ENCODE measurements around the gene ANTXR2.

ANTXR2 gene

DNA sequence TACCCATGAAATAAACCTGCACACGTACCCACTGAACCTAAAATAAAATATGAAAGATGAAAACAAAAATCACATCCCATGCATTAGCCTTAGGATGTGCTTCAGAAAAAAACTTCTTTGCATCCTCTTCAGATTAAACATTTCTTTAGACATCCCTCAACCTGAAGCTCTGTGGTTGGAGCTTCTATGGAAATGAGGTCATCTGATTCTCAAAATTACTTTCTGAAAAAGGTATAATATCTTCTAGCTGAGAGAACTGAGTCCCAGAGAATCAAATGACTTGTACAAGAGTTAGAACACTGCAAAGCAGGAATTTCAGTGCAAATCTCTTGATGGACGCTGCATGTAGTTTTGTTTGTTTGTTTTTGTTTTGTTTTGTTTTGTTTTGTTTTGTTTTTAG lies 19.1 kb upstream of the ANTXR2 start:
- DNase-seq (ENCODE audit: low spot score): no peak

DNA sequence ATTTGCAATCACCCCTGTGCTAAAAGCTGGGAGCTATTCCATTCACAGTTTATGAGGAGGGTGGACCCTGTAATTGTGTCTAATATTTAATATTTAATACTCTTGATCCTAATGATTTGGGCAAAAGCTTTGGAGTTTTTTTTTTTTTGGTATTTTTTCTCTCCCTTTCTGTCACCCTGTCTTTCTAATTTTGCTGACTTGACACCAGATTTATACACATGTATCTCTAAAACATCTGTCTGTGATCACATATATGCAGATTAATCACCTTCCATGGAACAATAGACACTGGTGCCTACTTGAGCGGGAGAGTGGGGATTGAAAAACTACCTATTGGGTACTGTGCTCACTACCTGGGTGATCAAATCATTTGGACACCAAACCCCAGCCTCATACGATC lies 18.7 kb upstream of the ANTXR2 start:
- no peak for DNase-seq (ENCODE audit: low spot score)

DNA sequence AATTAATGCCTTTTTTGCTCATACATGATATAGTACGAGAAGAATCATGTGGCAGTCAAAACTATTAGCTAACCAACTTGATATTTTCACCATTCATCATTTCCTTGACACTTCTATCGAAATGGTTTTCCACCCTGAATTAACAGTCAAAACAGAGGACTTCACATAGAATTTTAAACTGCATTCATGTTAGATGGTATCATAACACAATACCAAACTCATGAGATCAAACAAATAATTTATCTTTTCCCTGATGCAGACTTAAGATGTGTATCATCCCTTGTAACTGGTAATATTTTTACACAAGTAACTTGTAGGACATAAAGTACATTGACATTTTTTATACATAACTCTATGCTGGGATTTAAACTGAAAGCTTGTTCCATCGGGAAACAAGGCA lies 18.2 kb upstream of the ANTXR2 start:
- DNase-seq (ENCODE audit: low spot score): no peak

DNA sequence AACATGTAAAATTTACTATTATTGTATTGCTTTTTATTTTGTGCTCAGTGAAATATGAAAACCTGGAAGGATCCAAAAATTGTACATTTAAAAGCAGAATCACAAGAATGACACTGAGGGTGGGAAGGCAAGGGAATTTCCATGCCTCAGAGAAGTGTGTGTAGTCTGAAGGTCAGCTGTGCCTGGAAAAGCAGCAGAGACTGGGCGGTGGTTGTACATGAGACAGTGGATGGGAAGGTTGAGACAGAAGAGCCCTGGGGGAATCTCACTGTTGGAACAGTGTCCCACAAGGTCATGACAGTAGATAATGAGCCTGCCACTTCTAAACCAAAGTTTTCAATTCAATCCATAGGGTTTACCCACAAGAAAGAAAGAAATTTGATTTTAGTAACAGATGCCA lies 17.1 kb upstream of the ANTXR2 start:
- DNase-seq (ENCODE audit: low spot score): no peak

DNA sequence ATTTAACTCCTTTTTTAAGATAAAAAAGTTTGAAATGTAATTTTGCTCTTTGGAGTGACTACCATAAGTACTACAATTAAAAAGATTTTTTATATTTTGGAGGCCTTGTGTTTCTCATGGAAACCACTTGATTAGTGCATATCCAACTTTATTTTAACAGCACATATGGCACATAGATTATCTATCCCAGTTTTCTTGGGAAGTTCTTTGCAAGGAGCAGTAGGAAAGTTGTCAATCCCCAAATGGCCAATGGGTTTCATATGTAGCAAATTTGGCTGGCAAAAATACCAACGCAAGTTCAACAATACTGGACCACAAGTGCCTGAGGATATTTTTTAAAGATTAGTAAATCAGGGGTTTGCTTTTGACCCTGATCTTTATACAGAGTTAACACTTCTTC lies 15.4 kb upstream of the ANTXR2 start:
- DNase-seq (ENCODE audit: low spot score): no peak

DNA sequence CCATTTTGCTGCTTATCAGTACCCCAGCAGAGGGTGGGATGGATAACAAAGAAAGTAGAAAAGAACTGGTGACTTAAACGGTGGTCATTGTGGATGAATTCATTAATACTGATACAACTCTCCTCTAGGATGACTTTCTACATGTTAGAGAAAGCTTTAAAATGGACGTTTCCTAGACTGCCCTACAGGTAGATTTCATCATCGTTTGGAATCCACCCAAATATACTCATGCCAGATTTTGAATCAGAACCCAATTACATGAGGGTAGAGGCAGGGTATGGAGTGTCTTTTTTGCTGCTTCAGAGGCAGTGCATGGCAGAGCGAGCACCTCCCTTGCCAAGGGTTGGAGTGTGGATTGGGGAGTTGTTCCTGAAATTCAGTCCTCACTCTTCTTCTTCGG lies 13.3 kb upstream of the ANTXR2 start:
- DNase-seq (ENCODE audit: low spot score): no peak

DNA sequence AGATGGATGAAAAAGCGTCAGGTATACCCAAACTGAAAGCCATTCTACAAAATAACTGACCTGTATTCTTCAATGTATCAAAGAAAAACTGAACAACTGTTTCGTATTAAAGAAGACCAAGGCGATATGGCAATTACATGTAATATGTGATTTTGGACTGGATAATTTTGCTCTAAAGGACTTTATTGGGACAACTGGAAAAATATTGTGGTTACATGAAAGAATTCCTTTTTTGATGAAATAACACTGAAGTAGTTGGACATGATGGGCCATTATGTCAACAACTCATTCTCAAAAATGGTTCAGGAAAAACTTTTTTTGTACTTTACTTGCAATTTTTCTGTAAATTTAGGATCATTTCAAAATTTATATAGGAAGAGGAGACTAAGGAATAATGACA lies 12.1 kb upstream of the ANTXR2 start:
- DNase-seq (ENCODE audit: low spot score): no peak

DNA sequence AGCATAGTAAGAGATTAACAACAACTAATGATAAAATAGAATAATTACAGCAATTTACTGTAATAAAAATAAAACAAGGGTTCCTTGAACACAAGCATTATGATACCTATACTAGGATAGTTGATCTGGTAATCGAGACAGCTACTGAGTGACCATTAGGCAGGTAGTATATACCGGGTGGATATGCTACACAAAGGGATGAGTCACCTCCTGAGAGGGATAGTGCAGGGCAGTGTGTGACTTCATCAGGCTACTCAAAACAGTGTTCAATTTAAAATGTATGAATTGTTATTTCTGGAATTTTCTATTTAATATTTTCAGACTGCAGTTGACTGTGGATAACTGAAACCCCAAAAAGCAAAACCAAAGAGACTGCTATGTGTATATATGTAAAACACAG lies 9.7 kb upstream of the ANTXR2 start:
- no peak for DNase-seq (ENCODE audit: low spot score)

DNA sequence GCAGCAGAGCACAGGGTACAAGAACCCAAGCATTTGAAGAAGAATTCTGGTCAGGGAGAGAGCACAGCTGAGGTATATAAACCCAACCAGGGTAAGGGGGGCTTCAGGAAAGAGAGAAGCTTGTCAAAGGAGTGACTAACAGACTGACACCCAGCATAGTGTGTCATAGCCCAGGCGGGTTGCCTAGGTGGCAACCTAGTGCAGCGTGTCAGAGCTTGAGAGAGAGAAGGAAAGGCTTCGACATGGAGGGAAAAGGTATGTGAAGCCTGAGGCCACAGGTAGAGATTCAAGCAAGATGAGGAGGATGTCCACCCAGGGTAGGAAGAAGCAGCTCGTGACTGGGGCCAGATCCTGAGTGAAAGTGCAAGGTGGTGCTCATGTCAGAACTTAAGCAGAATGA lies 8.5 kb upstream of the ANTXR2 start:
- no peak for DNase-seq (ENCODE audit: low spot score)

DNA sequence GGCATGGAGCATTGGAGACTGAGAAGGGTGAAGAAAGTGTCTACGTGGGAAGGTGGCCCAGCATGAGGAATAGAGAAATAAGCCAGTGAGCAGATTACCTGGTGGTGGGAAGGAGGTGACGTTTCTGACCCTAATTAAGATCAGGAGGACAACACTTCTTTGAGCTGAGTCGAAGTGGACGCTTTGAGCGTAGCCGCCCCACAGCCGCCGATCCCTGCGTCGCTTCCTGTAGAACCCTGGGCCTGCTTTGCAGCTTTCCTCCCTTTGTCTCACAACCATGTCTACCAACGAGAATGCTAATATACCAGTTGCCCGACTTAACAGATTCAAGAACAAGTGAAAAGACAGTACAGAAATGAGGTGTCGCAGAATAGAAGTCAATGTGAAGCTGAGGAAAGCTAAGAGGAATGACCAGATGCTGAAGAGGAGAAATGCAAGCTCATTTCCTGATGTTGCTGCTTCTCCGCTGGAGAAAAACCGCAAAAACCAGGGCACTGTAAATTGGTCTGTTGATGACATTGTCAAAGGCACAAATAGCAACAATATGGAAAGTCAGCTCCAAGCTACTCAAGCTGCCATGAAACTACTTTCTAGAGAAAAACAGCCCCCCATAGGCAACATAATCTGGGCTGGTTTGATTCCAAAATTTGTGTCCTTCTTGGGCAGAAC lies 6.4 kb upstream of the ANTXR2 start:
- DNase-seq (ENCODE audit: low spot score): no peak

DNA sequence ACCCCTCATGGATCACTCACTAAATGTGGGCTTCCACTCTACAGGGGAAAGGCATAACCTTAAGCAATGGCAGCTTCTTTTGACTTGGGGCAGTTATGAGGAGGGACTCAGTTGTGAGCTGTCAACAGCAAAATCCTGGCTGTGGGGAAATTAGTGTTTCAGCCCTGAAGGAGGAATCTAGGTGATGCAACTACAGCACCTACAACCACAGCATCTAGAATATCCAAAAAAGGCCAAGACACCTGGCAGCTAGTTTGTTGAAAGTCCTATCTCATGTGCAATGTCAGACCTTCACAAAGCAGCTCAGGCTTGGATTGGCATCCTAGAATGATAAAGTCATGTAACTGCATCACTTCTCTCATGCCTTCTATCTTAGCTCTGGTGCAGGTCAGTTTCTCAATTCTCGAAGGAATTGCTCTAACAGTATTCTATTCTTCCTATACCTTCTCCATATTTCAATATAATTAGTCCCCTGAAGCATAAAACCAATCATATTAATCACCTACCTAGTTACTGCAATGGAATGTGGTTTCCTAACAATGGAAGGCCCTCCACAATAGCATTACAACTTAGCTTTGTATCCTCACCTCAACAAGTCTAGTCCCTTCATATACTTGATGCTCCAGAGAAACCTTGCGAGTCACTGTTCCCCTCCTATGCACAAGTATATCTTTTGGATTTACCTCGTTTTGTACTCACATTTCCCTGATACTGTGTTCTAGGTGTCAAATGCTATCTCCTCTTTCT lies 5.5 kb upstream of the ANTXR2 start:
- DNase-seq (ENCODE audit: low spot score): no peak

DNA sequence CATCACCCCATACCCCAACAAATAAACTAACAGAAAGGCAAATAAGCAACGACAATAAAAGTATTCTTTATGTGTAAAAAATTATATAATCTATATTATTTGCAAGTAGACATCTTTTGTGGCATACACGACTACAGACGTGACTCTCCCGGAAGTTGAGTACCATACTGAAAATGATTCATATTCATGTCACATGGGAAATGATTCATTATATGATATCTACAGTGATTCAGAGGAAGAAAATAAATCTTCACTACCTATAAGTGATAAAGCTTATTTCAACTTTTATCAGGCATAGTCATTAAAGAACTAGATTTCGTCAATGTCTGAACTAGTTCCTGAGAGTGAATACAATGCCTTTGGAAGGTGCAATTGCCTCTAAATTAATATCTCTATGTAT lies 4.6 kb upstream of the ANTXR2 start:
- no peak for DNase-seq (ENCODE audit: low spot score)

DNA sequence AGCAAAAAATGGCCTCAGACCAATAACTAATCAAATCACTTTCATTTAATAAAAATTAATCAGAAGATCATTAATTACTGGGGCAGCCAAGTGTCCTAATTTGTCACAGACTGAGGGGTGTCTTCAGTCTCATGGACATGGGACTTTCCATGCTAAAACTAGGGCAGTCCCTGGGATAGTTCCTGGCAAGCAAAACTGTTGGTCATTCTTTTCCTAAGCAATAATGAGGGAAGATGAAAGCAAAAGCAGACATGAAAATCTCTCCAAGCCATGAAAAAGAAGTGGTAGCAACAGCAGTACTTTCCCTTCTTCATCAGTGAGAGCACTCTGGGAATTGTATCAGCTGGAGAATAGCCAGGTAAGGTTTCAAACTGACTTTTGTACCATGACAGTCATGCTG lies 3.7 kb upstream of the ANTXR2 start:
- no peak for DNase-seq (ENCODE audit: low spot score)

DNA sequence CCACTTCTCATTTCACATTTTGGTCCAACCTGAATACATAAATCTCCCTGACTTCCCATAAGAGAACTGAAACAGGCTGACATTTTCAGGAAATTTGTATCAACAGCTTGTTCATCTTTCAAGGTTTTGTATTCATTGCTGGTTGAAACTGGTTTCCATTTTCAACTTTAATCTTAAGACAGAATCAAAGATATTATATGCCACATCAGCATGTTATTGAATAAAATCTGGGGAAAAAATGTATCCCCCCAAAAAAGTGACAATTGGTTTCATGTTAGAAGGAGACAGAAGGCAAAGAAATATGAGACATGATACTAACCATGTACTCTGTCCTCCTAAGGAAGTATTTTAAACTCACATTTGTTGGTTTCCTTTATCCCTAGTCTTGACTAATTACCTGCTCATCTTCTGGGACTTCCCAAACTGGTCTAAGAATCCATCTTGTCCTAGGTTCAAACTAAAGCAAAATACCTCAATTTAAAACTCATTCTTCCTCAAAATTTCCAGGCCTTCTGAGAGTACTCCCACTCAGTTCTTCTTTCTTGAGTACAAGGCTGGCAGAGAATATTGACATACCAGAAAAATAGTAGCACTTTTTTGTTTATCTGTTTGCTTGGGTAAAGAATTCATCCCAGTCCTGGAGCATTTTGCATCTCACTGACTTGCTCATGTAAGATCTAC lies 3.1 kb upstream of the ANTXR2 start:
- DNase-seq (ENCODE audit: low spot score): no peak

DNA sequence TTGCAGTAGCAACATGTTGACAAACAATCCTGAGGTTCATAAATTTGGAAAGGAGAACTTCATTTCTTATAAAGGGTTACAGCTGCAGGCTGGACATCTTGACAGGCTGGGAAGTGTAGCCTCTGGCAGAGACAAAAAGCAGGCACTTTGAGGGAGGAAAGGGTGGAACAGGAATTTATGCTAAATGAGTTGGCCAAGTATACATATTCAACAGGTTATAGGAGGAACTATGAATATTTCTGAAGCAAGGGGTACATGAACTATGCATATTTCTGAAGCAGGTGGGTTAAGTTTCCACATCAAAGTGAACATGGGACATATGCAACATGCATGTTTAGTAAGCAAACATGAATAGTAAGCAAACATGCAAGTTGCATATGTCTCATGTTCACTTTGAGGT lies 1.6 kb upstream of the ANTXR2 start:
- no peak for DNase-seq (ENCODE audit: low spot score)

DNA sequence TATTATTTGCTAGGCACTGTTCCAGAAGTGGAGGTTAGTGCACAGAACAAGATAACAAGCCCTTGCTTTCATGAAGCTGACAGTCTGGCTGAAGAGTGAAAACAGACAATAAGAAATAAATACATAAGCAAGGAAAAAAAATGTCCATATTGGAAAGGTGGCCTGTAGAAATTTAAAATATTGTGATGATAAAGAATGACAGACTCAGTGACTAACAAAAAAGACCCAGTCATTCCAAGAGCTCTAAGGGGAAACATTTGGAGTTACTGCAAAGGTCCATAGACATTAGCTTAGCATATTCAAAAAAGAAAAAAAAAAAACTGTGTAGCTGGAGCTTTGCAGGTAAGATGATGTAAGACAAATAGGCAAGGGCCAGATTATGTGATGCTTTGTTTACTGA lies 1.0 kb upstream of the ANTXR2 start:
- no peak for DNase-seq (ENCODE audit: low spot score)

DNA sequence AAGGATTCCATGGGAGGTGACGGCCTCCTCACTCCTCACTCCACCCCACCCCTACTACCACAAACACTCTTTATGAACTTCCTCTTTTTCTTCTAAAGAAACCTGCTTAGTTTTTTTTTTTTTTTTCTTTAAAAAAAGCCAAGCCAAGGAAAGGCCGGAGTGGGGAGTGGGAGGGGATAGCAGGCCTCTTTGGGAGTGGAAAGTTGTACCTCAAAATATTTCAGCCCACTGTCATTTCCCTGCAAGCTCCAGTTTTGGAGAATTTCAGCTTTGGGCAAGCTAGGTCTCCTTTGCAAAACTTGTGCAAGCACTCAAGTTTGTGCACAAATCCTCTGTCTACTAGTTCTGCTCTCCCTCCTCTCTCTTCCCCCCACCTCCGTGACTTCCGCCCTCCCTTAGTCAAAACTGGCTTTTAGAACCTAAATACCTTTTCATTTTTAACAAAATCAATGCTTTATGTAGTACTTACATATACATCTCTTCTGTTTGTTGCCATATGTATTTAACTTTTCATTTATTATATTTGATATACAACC lies 512 bp upstream of the ANTXR2 start:
- no peak for DNase-seq (ENCODE audit: low spot score)

DNA sequence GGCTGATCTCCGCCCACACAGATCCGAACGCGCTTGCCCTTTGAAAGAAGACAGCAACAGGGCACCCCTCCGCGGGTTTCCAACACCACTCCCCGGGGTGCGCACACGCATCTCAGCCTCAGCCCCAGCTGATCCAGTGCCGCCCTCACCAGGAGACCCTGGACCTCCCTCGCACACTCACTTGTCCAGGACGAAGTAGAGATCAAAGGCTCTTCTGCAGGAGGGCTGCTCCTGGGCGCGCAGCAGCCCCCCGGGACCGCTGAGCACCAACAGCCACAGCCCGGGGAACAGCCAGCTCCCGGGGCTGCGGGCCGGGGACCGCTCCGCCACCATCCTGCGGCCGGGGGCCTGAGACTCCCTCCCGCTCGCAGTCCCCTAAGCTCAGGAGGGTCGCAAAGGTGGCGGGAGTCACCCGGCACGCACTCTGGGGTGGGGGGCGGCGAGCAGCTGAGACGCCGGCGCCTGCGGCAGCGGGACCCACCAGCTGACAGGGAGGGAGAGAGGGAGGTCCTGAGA lies 743 bp downstream of the ANTXR2 start:
- no peak for DNase-seq (ENCODE audit: low spot score)

DNA sequence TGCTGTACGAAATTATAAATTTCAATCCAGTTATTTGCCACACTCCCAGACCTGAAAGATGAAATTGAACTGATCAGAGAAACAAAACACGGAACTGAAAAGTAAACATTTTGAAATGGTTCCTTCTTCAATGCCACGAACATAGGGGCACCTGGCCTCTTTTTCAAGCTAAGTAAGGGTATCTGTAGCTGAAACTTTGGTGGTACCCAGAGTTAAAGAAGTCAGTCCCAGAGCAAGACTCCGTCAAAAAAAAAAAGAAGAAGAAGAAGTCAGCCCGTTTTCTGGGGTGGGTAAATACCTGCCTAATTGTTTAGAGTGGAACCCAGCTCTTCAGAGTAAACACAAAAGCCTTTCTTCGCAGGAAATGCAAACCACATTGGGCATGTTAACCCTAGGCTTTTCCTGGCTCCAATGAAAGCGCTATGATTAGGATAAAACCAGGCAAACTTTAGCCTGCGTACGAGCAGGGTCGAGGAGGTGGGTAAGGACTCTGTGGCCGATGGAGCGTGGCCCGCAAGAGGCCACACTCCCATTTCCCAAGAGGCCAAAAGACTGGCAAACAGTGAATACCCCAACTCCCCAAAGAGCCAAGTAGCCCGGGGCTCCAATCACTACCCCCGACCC lies 1.3 kb downstream of the ANTXR2 start:
- no peak for DNase-seq (ENCODE audit: low spot score)

DNA sequence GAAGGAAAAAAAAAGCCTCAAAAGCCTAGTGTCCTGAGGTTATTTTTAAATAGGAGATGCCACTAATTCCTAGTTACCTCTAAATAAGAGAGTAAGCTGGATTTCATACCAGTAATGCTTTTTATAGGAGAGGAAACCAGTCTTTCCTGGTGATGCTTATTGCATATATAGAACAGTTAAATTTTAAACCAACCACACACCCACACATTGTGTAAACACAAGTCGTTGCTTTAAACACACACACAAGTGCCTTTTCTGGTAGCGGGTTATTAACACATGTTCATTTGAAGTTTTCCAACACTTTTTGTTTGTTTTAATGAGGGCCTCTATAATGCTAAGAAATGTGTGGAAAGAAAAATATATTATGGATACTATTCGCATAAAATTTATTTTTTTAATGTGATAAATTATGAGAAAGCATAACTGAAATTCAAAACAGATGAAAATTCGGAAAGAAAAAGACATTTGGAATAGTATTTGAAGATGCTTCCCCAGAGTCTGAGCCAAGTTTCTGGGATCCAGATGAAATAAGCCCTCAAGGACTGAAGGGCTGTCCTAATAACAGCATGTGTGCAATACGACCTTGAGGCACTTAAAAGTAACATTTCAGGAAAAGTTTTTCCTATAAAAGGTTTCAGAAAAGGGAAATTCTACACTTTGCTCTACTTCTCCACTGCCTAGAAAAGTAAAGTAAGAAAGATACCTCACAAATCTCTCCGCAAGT lies 2.0 kb downstream of the ANTXR2 start:
- no peak for DNase-seq (ENCODE audit: low spot score)

DNA sequence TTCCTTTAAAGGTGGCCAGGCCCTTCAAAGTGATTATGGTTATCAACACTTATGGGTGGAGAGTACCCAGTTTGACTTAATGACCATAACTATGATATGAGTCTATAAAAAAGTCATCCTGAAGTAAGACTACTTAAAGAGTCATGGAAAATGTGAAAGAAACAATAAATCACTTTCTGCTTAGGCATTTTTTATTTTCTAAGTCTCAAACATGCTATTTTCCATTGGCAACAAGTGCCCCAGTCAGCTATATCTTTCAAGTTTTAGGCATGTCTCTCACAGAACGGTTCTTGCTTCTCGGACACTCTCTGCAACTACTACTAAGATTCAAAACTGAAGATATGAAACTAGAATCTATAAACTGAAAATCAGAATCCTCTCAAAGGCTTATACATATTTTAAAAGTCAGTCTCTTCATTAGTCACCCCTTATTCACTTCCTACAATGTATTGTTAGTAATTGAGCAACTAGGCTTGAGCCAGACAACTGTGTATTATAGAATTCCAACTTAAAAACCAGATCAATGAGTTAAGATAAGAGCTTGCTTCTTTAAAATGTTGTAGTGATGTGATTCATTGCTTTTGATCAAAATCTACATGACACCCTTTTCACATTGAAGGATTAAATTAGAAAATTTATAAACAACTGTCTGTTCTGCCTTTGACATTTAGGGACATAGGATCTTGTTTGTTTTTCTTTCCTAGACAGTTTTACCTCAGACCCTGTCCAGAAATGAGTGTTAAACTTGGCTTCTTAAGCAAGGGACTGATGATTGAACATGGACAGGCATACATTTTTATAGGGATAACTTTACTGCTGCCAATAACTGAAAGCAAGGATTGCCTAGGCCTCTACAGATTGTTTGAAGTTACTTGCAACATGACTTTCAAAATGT lies 2.9 kb downstream of the ANTXR2 start:
- no peak for DNase-seq (ENCODE audit: low spot score)

All from COLO829 (cell line).